ENCODE data around the gene SMPD4. TPM values are rescaled to one million over a fixed set of nuclear protein-coding genes. Genes with fewer than 3 reads are reported as not detected.
"Not testable (repeated sequence)": the region's sequence is repeated elsewhere in the genome, so short reads cannot be mapped to it uniquely, and the experiment has no call there.

Gene SMPD4
- total and polyA plus RNA-seq, 2 of the 8 experiments (the other 6 are each of a cell fraction or from before 2014, with no cell fraction given): 102 to 106 TPM

DNA sequence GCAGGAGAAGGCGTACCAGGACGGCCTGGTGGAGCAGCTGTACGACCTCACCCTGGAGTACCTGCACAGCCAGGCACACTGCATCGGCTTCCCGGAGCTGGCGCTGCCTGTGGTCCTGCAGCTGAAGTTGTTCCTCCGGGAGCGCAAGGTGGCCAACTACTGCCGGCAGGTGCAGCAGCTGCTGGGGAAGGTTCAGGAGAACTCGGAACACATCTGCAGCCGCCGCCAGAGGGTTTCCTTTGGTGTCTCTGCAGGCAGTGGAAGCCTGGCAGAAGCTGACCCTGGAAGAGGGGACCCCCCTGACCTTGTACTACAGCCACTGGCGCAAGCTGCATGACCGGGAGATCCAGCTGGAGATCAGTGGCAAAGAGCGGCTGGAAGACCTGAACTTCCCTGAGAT lies 49.5 kb upstream of the SMPD4 start:
- H2AFZ ChIP-seq (ENCODE audit: low read length); H4K8ac ChIP-seq (ENCODE audit: extremely low read depth, insufficient read depth, low read length); H3K23me2 ChIP-seq (ENCODE audit: low read depth, low read length); H3K4me1 ChIP-seq (replicated peaks in 1 of 4; ENCODE audit: control insufficient read depth in 3 of 4, insufficient read depth in 4 of 4, low read length in 3 of 4); H2AK5ac ChIP-seq (ENCODE audit: low read depth, low read length); H2BK120ac ChIP-seq (replicated peaks; ENCODE audit: low read depth, low read length); H2BK12ac ChIP-seq (ENCODE audit: low read depth, low read length); H3K18ac ChIP-seq (ENCODE audit: extremely low read depth, low read length); H3K27ac ChIP-seq (ENCODE audit: low read depth, low read length); H3K36me3 ChIP-seq (ENCODE audit: control insufficient read depth in 2 of 4, insufficient read depth in 4 of 4, low read length in 3 of 4); POLR2A ChIA-PET (ENCODE audit: partially characterized antibody); H3K23ac ChIP-seq (ENCODE audit: insufficient read length); H3K4me3 ChIP-seq (ENCODE audit: extremely low read depth in 1 of 4, insufficient read depth in 2 of 4, low read depth in 3 of 4, low read length in 4 of 4); H3K9ac ChIP-seq (replicated peaks in 1 of 4; ENCODE audit: extremely low read depth in 1 of 4, low read depth in 3 of 4, low read length in 3 of 4); H3K27me3 ChIP-seq (replicated peaks in 1 of 4; ENCODE audit: control insufficient read depth in 3 of 4, extremely low read depth in 1 of 4, insufficient read depth in 3 of 4, low read length in 3 of 4); DNase-seq (ENCODE audit: low read depth in 1 of 2, low spot score in 2 of 2); H3K56ac ChIP-seq (replicated peaks; ENCODE audit: insufficient read length, low read depth, low read length); H3K4ac ChIP-seq (replicated peaks; ENCODE audit: insufficient read length, low read depth, low read length); FAIRE-seq; H3K79me2 ChIP-seq (ENCODE audit: control insufficient read depth in 1 of 2, insufficient read depth in 2 of 2, low read length in 2 of 2); H3K79me1 ChIP-seq (ENCODE audit: low read depth, low read length); H3K9me3 ChIP-seq (ENCODE audit: insufficient read depth in 2 of 2, low read depth in 1 of 2, low read length in 1 of 2); H4K91ac ChIP-seq (replicated peaks; ENCODE audit: insufficient read length, low read length); H3K14ac ChIP-seq (ENCODE audit: insufficient read length); H4K5ac ChIP-seq (ENCODE audit: insufficient read length, low read depth, low read length); H3K4me2 ChIP-seq (ENCODE audit: insufficient read depth in 1 of 2, low read depth in 2 of 2, low read length in 2 of 2); H2BK20ac ChIP-seq (ENCODE audit: low read length); H2BK15ac ChIP-seq (ENCODE audit: low read length); H2BK5ac ChIP-seq (ENCODE audit: low read depth, low read length); H4K20me1 ChIP-seq (replicated peaks in 1 of 2; ENCODE audit: control insufficient read depth in 1 of 2, insufficient read depth in 2 of 2, low read length in 2 of 2): not testable (repeated sequence)
- 98% methylated on average over 12 of the region's 15 CpGs; no CpG with 5 or more reads in 1 of the 2 experiments for WGBS, 2 experiments (ENCODE audit: extremely low coverage in 1 of 2, insufficient coverage in 1 of 2, insufficient read length in 1 of 2, insufficient replicate concordance in 2 of 2, low coverage in 1 of 2, low lambda C conversion rate in 2 of 2, missing lambda C conversion rate in 1 of 2)
- CTCF ChIA-PET (ENCODE audit: partially characterized antibody): interaction anchor here (0.6 kb wide), 1 partner anchor 1088 kb away, joined by 3 read pairs; no protein-coding TSS in a partner anchor

DNA sequence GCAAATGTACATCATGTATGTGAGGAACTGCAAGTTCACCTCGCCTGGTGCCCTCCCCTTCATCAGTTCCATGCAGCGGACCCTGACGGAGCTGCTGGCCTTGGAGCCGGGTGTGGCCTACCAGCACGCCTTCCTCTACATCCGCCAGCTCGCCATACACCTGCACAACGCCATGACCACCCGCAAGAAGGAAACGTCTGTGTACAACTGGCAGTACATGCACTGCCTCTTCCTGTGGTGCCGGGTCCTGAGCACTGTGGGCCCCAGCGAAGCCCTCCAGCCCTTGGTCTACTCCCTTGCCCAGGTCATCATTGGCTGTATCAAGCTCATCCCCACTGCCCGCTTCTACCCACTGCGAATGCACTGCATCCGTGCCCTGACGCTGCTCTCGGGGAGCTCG lies 49.0 kb upstream of the SMPD4 start:
- H2BK5ac ChIP-seq (ENCODE audit: low read depth, low read length); H3K27ac ChIP-seq (ENCODE audit: low read depth, low read length); H4K91ac ChIP-seq (replicated peaks; ENCODE audit: insufficient read length, low read length); H3K4ac ChIP-seq (replicated peaks; ENCODE audit: insufficient read length, low read depth, low read length); H2BK15ac ChIP-seq (ENCODE audit: low read length); H2BK120ac ChIP-seq (replicated peaks; ENCODE audit: low read depth, low read length); FAIRE-seq; H4K20me1 ChIP-seq (replicated peaks in 1 of 2; ENCODE audit: control insufficient read depth in 1 of 2, insufficient read depth in 2 of 2, low read length in 2 of 2); H2BK12ac ChIP-seq (ENCODE audit: low read depth, low read length); H3K9ac ChIP-seq (replicated peaks in 1 of 4; ENCODE audit: extremely low read depth in 1 of 4, low read depth in 3 of 4, low read length in 3 of 4); H3K18ac ChIP-seq (ENCODE audit: extremely low read depth, low read length); H3K27me3 ChIP-seq (replicated peaks in 1 of 4; ENCODE audit: control insufficient read depth in 3 of 4, extremely low read depth in 1 of 4, insufficient read depth in 3 of 4, low read length in 3 of 4); H2AK5ac ChIP-seq (ENCODE audit: low read depth, low read length); H3K36me3 ChIP-seq (ENCODE audit: control insufficient read depth in 2 of 4, insufficient read depth in 4 of 4, low read length in 3 of 4); H3K4me1 ChIP-seq (replicated peaks in 1 of 4; ENCODE audit: control insufficient read depth in 3 of 4, insufficient read depth in 4 of 4, low read length in 3 of 4); H3K23ac ChIP-seq (ENCODE audit: insufficient read length); H2AFZ ChIP-seq (ENCODE audit: low read length); H4K5ac ChIP-seq (ENCODE audit: insufficient read length, low read depth, low read length); H3K14ac ChIP-seq (ENCODE audit: insufficient read length); H2BK20ac ChIP-seq (ENCODE audit: low read length); POLR2A ChIA-PET (ENCODE audit: partially characterized antibody); H3K4me2 ChIP-seq (ENCODE audit: insufficient read depth in 1 of 2, low read depth in 2 of 2, low read length in 2 of 2); H3K56ac ChIP-seq (replicated peaks; ENCODE audit: insufficient read length, low read depth, low read length); H3K79me1 ChIP-seq (ENCODE audit: low read depth, low read length); H3K23me2 ChIP-seq (ENCODE audit: low read depth, low read length); H3K79me2 ChIP-seq (ENCODE audit: control insufficient read depth in 1 of 2, insufficient read depth in 2 of 2, low read length in 2 of 2); H4K8ac ChIP-seq (ENCODE audit: extremely low read depth, insufficient read depth, low read length); H3K9me3 ChIP-seq (ENCODE audit: insufficient read depth in 2 of 2, low read depth in 1 of 2, low read length in 1 of 2); H3K4me3 ChIP-seq (ENCODE audit: extremely low read depth in 1 of 4, insufficient read depth in 2 of 4, low read depth in 3 of 4, low read length in 4 of 4); DNase-seq (ENCODE audit: low read depth in 1 of 2, low spot score in 2 of 2): not testable (repeated sequence)
- CTCF ChIA-PET (ENCODE audit: partially characterized antibody): interaction anchor here (0.6 kb wide), 1 partner anchor 1089 kb away, joined by 3 read pairs; no protein-coding TSS in a partner anchor
- 95% methylated on average over 3 of the region's 18 CpGs; no CpG with 5 or more reads in 1 of the 2 experiments for WGBS, 2 experiments (ENCODE audit: extremely low coverage in 1 of 2, insufficient coverage in 1 of 2, insufficient read length in 1 of 2, insufficient replicate concordance in 2 of 2, low coverage in 1 of 2, low lambda C conversion rate in 2 of 2, missing lambda C conversion rate in 1 of 2)
